ENCODE results near the gene SPRED2.

DNA sequence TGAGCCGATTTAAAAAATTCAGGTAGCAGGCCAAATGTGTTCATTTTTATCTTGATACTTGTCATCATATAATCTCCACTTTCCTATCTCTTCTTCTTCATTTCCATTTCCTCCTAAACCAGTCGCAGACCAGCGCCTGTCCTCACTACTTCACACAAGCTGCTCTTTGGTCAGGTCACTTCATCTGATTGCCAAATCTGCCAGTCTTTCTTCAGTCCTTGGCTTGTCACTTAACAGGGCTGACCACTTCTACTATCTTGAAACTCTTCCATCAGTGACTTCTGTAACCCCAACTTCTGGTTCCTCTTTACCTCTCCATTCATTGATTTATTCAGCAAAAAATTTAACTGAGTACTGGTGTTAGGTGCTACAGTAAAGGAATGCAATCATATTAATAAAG is 18.0 kb upstream of the SPRED2 start:
- TF ChIP-seq CTCF (IDR thresholded peaks at IDR 0.05; ENCODE audit: borderline replicate concordance, extremely low read depth, low read length, poor library complexity, severe bottlenecking) (no peak), EZH2 (IDR thresholded peaks at IDR 0.05; ENCODE audit: borderline replicate concordance, low read depth, low read length, severe bottlenecking) (no peak)

All from DND-41 (cell line).